ENCODE data around the gene SPAG9.

SPAG9 gene

DNA sequence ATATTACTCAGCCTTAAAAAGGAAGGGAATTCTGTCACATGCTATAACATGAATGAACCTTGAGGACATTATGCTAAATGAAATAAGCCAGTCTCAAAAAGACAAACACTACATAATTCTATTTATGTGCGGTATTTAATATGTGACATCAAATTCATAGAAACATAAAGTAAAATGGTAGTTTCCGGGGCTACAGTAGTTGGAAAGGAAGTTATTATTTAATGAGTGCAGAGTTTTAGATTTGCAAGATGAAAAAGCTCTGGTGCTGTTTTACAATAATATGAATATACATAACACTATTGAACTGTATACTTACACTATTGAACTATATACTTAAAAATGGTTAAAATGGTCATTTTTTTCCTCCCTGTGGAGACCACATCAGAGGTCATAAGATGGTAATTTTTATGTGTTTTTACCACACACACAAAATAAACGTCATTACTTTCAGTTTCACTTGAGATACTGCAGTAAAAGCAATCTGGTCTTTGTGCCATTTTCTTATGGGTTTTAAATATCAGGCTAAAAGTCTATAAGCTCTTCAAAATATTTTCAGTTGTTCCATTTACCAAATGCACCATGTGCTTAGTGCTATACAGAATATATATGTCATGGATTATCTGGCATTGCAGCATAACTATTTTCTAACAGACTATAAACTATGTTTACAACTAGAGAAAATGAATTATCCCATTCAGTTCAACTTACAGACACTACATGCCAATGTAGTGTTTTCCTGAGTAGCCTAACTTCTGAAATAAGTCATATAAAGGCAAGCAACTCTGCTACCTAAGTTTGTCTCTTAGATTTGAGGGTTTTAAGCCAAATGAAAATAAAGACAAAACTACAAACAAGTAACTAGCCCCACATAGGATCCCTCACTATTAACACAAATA is 90.9 kb downstream of the SPAG9 start:
- peak; percentile 7 for DNase-seq

DNA sequence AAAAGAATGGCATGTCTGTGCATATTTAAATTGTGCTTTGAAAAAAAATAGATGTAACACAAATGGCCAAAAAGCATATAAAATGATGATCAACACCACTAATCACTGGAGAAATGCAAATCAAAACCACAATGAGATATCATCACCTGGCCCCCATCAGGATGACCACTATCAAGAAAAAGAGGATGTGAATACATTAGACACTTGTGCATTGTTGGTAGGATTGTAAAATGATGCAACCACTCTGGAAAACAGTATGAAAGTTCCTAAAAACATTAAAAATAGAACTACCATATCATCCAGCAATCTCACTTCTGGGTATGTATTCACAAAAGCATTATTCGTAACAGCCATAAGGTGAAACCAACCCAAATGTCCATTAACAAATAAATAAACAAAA is 91.5 kb downstream of the SPAG9 start:
- no peak for DNase-seq

DNA sequence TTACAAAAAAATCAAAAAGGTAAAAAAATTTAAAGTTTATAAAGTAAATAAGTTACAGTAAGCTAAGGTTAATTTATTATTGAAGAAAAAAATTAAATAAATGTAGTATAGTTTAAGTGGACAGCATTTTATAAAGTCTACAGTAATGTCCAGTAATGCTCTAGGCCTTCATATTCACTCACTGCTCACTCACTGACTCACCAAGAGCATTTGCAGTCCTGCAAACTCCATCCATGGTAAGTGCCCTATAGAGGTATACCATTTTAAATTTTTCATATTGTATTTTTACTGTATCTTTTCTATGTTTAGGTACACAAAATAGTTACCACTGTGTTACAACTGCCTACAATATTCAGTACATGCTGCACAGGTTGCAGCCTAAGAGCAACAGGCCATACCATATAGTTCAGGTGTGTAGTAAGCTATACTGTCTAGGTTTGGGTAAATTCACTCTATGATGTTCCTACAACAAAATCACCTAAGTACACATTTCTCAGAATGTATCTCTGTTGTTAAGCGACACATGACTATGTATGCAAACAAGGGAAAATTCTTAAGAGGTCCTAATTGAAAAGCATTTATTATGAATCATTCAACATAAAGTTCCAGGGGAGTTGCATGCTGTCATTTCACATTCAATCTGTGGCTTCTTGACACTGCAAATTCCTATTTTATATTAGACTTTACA is 92.3 kb downstream of the SPAG9 start:
- no peak for DNase-seq

DNA sequence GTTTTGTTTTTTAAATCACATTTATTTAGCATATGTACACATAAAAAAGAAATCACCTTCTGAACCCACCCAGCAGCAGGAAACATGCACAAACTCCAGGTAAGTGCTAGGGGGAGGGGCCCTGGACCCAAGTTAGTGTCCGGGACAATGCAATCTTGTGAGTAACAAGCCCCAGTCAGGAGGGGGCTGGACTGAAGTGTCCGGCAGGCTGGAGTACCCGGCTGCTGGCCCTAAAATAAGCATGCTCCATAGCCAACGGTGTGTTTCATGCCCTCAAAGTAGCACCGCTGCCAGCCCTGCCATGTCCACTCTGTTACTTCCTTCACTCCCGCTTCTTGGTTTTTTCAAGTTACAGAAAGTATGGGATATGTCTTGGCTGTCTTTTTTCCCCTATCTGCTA is 102.1 kb downstream of the SPAG9 start:
- DNase-seq: no peak

DNA sequence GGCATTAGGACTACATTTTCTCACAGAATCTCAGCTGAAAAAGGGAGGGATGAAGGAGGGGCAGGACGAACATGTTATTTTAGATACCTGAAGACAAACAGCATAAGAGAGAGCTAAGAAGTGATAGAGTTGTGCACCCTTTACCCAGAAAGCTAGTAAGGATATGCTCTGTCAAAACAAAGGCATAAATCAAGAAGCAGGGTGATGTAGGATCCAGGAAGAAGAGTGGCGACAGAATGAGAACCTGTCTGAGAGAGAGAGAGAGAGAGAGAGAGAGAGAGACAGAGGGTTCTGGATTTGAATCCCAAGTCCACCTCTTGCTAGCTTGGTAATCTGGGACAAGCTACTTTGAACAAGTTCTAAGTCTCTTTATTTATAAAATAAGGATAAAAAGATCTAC is 103.4 kb downstream of the SPAG9 start:
- no peak for DNase-seq

DNA sequence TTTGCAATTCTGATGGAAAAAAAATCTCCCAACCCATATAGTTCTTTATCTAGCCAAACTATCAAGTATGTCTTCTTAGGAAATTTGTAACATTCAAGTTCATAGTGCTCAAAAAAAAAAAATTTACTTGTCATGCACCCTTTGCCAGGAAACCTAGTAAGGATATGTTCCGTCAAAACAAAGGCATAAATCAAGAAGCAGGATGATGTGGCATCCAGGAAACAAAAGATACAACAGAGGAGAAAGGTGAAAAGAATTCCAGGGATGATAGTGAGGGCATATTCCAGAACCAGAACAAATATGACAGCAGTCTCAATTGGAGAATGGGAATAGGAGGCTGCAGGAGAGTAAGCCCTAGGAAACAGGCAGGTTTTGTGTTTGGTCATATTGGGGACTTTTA is 104.6 kb downstream of the SPAG9 start:
- DNase-seq: no peak

DNA sequence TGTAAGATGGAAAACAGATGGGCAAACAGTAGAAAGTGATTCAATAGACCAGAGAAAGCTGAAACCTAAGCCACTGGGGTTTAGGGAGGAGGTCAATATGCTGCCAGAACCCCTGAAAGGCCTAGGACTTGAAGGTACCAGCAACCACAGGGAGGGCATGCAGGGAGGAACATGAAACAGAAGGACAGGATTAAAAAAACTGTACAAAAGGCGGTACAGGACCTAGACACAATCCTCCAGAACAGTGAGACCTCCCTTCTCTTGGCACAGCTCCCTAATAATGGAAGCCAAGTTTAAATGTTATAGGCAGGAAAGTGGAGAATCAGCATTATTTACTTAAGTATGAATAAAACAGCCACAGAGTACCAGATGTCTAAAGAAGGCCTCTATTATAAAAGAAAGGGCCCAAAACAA is 105.5 kb downstream of the SPAG9 start:
- no peak for DNase-seq

DNA sequence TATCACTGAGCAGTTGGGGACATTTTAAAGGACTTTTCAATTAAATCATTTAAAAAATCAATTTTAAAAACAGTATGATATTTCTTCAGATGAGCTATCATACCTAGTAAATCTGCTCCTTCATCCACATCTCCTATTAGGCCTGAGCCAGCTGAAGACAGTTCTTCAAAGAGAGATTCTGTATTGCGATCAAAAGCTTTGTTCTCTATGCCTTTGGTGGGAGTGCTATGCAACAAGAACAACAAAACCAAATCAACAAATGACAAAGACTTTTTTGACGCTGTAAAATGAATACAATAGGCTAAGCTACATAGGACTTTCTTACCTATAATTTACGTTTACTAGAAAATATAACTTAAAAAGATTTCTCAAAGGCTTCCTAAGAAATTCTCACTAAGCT is 106.5 kb downstream of the SPAG9 start:
- no peak for DNase-seq

DNA sequence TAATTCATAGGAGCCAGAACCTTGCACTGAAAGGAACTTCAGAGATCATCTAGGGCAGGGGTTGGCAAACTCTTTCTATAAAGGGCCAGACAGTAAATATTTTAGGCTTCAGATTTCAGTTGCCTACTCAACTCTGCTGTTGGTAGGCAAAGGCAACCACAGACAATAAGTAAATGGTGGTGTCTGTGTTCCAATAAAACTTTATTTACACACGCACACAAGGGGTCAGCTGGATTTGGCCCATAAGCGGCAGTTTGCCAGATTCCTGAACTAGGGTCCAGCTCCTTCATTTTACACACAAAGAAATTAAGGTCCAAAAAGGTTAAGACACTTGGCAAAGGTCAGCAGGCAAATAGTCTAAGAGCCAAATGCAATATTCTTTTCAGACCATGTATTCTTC is 107.3 kb downstream of the SPAG9 start:
- DNase-seq: no peak

DNA sequence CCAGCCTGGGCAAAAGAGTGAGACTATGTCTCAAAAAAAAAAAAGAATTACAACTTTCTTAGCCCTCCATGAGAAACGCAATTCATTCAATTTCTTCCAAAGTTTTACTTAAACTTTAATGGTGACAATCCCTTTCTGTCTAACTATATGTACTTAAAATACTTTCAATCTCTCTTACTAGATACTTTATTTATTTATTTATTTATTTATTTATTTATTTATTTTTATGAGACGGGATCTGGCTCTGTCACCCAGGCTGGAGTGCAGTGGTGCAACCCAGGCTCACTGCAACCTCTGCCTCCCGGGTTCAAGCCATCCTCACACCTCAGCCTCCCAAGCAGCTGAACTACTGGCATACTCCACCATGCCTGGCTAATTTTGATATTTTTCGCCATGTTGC is 108.1 kb downstream of the SPAG9 start:
- DNase-seq: no peak

DNA sequence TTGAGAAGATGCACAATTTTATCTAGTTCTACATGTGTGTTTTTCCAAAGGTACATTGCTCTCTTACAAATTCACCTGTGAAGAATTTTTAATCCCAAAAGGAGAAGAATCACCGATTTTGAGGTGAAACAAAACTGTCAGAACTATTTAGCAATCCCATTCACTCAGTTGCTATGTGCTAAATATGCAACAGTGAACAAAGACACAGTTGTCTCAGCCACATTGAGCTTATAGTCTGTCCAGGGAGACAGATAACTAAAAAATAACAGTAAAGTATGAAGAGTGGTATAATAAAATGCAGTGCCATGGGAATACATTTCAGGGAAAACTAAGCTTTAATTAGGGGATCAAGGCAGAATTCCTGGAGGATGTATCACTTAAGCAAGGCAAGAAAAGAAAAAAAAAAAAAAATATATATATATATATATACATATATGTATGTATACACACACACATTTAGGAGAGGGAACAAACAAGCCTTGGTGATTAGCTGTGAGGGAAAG is 110.4 kb downstream of the SPAG9 start:
- DNase-seq: no peak

DNA sequence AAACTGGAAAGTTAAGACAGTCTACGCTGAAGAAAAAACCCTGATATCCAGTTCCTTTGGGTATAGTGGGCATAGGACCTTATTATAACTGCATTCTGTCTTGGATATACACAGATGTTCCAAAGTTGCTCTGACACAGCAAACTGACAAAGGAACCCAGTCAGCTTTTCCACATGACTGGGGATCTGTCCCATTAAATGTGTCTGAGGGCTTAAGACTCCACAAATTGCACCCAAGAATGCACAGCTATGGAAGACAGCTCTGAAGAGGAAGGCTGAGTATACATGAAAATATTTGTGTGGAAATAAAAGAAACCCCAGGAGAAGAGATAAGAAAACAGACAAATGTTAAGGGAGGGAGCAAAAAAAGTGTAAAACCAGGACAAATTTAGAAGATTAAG is 114.1 kb downstream of the SPAG9 start:
- DNase-seq: peak; percentile 22

DNA sequence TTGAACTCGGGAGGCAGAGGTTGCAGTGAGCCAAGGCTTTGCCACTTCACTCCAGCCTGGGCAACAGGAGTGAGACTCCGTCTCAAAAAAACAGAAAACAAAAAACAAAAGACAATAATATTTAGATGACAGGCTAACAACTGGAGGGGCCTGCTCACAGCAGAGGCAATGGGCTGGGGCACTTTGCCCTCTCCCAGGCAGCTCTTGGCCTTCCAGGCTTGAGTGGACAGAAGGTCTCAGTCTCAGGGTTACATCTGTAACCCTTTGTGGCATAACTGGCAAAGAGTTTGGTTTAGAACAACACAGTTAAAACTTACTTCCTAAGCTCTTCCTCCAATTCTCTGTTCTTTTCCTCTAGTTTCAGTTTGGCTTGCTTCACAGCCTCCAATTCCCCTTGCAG is 114.9 kb downstream of the SPAG9 start:
- no peak for DNase-seq

DNA sequence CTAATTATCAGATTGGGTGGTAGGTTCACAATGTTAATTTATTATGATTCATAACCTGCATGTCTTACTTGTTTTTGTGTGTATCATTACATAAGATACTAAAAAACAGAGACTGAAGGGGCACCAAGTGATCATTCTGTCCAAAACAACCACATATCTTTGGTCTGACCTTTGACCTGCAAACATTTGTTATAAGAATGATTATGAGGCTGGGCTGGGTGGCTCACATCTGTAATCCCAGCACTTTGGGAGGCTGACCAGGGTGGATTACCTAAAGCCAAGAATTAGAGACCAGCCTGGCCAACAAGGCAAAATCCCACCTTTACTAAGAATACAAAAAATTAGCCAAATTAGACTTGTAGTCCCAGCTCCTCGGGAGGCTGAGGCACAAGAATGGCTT is 116.4 kb downstream of the SPAG9 start:
- no peak for DNase-seq

DNA sequence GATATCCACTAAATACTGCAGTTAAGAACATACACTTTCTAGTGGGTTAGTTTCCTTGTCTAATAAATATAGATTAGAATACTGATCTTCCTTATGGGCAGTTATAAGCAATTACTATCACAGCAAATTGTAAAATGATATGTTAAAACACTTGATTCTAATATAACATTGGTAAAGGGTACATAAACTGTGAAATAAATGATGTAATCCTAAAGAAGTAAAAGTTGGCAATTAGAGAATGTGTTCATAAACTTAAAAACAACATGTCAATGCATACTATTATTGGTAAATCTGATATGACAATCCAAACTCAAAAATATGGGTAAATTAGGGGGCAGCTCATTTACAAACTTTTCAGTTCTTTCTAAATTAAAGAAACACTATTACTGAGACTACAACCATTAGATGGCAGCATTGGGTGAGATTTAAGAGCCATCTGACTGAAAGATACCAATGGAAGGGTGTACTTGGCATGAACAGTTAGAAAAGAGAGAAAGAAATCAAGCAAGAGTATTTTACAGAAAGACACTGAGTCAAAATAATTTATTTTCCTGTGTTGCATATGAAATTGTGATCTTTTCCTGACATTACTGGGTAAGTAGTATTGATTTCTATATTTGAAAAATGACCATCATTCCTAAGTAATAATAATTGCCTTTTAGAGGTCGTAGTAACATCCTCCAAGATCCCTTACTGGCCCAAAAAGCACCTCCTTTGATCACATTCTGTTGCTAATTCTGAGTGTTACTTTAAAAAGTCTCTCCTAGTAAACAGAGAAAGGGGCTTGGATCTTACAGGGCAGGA is 119.6 kb downstream of the SPAG9 start:
- peak; percentile 68 for DNase-seq

DNA sequence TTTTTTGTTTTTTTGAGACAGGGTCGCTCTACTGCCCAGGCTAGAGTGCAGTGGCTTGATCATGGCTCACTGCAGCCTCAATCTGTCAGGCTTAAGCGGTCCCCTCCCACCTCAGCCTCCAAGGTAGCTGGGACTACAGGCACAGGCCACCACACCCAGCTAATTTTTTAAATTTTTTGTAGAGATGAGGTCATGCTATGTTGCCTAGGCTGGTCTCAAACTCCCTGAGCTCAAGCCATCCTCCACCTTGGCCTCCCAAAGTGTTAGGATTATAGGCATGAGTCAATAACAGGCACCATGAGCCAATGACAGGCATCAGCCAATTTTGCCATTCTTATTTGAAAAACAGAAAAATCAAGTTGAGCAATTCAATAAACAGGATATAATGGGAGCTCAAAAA is 125.0 kb downstream of the SPAG9 start:
- no peak for DNase-seq

DNA sequence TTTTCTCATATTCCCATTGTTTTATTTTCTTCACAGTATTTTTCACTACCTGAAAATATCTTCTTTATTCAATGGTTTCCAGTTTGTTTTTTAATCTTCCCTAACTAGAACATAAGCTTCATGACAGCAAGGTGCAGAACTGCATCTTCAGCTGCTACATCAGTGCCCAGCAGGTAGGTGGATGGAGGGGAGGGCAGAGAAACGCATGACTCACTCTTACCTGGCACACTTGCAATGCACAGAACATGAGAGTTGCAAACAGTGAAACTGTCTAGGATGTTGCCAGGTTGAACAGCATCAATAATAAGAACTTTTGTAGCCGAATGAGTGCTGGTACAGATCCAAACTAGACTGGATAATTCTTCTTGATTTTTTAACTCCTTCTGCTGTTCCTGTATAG is 127.1 kb downstream of the SPAG9 start:
- DNase-seq: no peak

DNA sequence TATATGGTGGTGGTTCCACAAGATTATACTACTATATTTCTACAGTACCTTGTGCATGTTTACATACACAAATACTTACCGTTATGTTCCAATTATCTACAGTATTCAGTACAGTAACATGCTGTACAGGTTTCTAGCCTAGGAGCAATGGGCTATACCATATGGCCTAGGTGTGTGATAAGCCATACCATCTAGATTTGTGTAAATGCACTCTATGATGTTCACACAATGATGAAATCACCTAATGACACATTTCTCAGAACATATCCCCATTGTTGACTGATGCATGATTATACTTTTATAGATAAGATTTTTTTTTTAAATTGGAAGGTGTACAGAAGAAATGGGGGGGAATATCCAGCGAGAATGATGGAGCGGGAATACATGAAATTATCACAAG is 131.5 kb downstream of the SPAG9 start:
- no peak for DNase-seq

DNA sequence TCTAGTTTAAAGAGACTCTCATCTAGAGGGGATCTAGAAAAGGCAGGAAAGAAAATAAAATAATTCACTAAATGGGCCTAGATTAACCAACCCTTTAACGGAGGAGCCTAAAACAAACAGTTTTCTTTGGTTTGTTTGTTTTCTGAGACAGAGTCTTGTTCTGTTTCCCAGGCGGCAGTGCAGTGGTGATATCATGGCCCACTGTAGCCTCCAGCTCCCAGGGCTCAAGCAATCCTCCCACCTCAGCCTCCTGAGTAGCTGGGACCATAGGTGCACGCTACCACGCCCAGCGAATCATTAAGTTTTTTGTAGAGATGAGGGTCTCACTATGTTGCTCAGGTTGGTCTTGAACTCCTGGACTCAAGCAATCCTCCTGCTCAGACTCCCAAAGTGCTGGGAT is 132.2 kb downstream of the SPAG9 start:
- peak; percentile 25 for DNase-seq

DNA sequence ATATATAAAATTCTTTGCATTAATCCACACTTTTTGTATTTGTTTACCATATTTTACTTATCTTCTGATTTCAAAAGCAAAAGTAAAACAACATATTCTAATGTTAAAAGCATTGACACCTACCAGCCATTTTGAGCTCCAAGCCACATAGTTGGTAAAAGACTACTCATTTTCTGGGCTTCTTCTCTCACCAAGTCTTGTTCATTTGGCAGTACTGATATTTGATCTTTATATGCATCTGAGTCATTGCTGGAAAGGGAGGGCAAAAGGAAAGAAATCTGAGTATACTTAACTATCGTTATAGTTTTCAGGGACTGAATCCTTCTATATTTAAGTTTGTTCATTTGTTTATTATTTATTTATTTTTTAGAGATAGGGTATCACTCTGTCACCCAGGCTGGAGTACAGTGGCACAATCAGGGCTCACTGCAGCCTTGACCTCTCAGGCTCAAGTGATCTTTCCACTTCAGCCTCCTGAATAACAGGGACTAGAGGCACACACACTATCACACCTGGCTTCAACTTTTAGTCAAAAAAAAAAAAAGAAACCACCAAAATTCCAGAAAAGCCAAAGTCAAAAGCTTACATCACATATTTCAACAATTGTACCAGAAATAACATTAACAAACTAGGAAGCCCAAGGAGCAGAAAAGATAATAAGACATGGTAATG is 133.5 kb downstream of the SPAG9 start:
- no peak for DNase-seq

DNA sequence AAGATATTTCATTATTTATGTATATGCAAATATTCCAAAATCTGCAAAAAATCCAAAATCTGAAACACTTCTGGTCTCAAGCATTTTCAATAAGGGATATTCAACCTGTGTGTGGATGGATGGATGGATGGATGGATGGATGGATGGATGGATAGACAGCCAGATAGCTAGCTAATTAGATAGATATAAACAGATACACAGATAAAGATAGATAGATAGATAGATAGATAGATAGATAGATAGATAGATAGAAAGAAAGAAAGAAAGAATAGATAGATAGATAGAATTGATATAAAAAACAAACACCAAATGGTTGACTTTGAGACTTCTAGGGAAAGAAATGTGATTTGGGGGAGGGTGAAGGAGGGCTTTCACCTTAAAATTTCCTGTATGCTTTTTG is 139.4 kb downstream of the SPAG9 start:
- no peak for DNase-seq

DNA sequence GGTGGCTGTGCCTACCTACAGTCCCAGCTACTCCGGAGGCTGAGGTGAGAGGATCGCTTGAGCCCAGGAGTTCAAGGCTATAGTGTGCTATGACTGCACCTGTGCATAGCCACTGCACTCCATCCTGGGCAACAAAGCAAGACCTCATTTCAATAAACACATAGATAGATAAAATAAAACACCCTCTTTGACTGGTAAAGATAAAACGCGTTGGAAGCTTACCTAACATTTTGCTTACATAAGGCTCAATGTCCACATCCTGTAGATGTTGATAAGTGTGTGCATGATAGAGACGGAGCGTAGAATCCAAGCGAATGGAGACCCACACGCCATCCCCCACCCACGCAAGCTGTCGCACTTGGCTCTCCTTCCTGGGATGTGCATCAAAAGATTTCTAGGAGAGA is 141.1 kb downstream of the SPAG9 start:
- DNase-seq: no peak

All from kidney glomerular epithelial cell (primary cell).